ENCODE measurements around the gene CNTN1.
A peak's percentile ranks its signal among the peaks of the same experiment; 100 is the strongest.

Gene CNTN1

DNA sequence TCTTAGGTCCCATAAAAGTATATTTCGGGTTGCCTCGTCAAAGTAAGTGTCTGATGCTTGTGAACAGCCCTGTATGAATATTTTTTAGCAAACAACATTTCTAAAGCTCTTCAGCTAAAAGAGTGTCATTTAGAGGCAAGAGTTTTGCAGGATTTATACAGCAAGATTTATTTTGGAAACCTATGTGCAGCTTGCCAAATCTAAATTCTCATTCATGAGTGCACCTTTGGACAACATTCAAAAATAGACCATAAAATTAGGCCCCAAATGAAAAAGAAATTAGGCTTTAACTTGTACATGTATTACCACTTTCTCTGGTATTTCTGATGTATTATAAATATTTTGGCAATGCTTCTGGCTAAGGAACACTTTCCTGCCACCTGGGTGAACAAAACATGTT, 271.5 kb downstream of the CNTN1 start:
- no peaks in the 10 kb centered on the region for H3K4me1 ChIP-seq
- H3K9me3 ChIP-seq: no peaks in the 10 kb centered on the region
- no peak for DNase-seq
- H3K36me3 ChIP-seq: no peaks in the 10 kb centered on the region
- H3K27me3 ChIP-seq: no peaks in the 10 kb centered on the region
- H3K4me3 ChIP-seq (ENCODE audit: low read depth, low read length): no peak overlapping the region
- TF ChIP-seq, protein P1, sequence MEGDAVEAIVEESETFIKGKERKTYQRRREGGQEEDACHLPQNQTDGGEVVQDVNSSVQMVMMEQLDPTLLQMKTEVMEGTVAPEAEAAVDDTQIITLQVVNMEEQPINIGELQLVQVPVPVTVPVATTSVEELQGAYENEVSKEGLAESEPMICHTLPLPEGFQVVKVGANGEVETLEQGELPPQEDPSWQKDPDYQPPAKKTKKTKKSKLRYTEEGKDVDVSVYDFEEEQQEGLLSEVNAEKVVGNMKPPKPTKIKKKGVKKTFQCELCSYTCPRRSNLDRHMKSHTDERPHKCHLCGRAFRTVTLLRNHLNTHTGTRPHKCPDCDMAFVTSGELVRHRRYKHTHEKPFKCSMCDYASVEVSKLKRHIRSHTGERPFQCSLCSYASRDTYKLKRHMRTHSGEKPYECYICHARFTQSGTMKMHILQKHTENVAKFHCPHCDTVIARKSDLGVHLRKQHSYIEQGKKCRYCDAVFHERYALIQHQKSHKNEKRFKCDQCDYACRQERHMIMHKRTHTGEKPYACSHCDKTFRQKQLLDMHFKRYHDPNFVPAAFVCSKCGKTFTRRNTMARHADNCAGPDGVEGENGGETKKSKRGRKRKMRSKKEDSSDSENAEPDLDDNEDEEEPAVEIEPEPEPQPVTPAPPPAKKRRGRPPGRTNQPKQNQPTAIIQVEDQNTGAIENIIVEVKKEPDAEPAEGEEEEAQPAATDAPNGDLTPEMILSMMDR (IDR thresholded peaks at IDR 0.05; ENCODE audit: low read depth, low read length): no peak

GRCh38 chr12:40969796-40970195, 277.6 kb downstream of the CNTN1 start:
- no peaks in the 10 kb centered on the region for H3K27me3 ChIP-seq
- no peaks in the 10 kb centered on the region for H3K9me3 ChIP-seq
- H3K4me1 ChIP-seq: no peaks in the 10 kb centered on the region
- H3K36me3 ChIP-seq: no peaks in the 10 kb centered on the region
- TF ChIP-seq, protein P1 (IDR thresholded peaks at IDR 0.05; ENCODE audit: low read depth, low read length): no peak
- no peak overlapping the region for H3K4me3 ChIP-seq (ENCODE audit: low read depth, low read length)
- DNase-seq: no peak

DNA sequence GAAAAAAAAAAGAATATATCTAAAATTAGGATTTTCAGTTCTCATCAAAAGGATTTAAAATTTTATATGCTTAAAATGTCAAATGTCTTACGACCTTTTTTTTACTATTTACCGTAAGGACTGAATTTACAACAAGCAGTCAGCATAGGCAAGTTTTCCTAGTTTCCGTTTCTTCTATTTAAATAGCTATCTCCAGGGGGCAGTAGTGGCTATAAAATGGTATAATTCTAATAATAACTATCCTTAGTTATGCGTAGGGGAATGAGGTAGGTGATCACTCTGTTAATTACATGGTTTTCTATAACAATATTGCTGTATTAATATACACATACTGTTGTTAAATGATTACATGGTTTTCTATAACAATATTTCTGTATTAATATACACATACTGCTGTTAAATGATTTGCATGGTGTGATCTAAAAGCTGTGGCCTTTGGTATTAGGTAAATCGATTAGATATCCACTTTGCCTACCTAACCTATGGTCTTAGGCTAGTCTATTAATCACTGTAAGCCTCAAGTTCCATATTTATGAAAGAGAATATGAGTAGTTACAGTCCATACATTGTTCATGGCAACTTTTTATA, 278.2 kb downstream of the CNTN1 start:
- no peaks in the 10 kb centered on the region for H3K9me3 ChIP-seq
- no peak for DNase-seq
- no peaks in the 10 kb centered on the region for H3K4me1 ChIP-seq
- H3K36me3 ChIP-seq: no peaks in the 10 kb centered on the region
- TF ChIP-seq, protein P1 (IDR thresholded peaks at IDR 0.05; ENCODE audit: low read depth, low read length): peak; percentile 22; the same call in 1 of the 2 replicates
- no peak overlapping the region for H3K4me3 ChIP-seq (ENCODE audit: low read depth, low read length)
- no peaks in the 10 kb centered on the region for H3K27me3 ChIP-seq

- H3K9me3 ChIP-seq: no peaks in the 10 kb centered on the region
- TF ChIP-seq, protein P1 (IDR thresholded peaks at IDR 0.05; ENCODE audit: low read depth, low read length): no peak
- H3K4me3 ChIP-seq (ENCODE audit: low read depth, low read length): no peak overlapping the region
- no peaks in the 10 kb centered on the region for H3K36me3 ChIP-seq
- no peak for DNase-seq
- no peaks in the 10 kb centered on the region for H3K4me1 ChIP-seq
- H3K27me3 ChIP-seq: no peaks in the 10 kb centered on the region
Observed at GRCh38 chr12:40971911-40972310, 279.7 kb downstream of the CNTN1 start.

- no peak for DNase-seq
- no peaks in the 10 kb centered on the region for H3K27me3 ChIP-seq
- no peaks in the 10 kb centered on the region for H3K4me1 ChIP-seq
- H3K9me3 ChIP-seq: no peaks in the 10 kb centered on the region
- H3K36me3 ChIP-seq: no peaks in the 10 kb centered on the region
- TF ChIP-seq, protein P1 (IDR thresholded peaks at IDR 0.05; ENCODE audit: low read depth, low read length): no peak
- H3K4me3 ChIP-seq (ENCODE audit: low read depth, low read length): no peak overlapping the region
Observed at GRCh38 chr12:40976546-40976945, 284.3 kb downstream of the CNTN1 start.

DNA sequence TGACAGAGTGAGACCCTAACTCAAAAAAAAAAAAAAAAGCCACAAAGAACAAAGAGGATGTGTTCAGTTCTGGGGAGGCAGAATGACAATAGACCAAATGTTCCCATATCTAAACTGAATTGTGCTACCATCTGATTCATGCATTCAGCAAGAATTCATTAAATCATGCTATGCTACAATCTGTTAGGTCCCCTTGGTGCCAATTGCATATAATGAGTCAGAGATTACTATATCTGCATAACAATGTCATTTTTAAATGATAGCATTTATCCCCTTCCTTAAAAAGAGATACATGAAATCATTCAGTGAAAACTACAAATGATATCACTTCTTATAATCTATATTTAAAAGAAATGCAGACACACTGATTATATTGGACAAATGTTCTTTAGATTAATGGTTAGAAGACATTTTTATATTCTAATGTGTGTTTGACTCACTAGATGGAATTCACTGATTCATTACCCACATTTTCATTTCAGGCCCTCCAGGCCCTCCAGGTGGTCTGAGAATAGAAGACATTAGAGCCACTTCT, 288.3 kb downstream of the CNTN1 start:
- H3K27me3 ChIP-seq: no peaks in the 10 kb centered on the region
- no peaks in the 10 kb centered on the region for H3K36me3 ChIP-seq
- TF ChIP-seq, protein P1 (IDR thresholded peaks at IDR 0.05; ENCODE audit: low read depth, low read length): no peak
- no peak for DNase-seq
- no peaks in the 10 kb centered on the region for H3K9me3 ChIP-seq
- H3K4me3 ChIP-seq (ENCODE audit: low read depth, low read length): no peak overlapping the region
- no peaks in the 10 kb centered on the region for H3K4me1 ChIP-seq
